SK-N-SH (cell line): Measurements from ENCODE around the gene TJP2. TPM values are rescaled to one million over a fixed set of nuclear protein-coding genes. Genes with fewer than 3 reads are reported as not detected.

Experiments used
- CTCF ChIA-PET: fragments of 300-600, 350-600 bp; formaldehyde crosslinking; extraction: SDS; loops from one replicate; lab custom pipeline; 2021; lab: Yijun Ruan, JAX
- POLR2A ChIA-PET: fragments of 350-600 bp; sonication (Branson Sonifier 250); formaldehyde crosslinking; extraction: SDS; loops from one replicate; lab custom pipeline; 2020; ENCODE audit warnings: antibody characterized with exemption, inconsistent platforms; lab: Yijun Ruan, JAX
- DNase-seq: peaks from one replicate; pipeline ENCODE4 v3.0.0; 2012
- H2AFZ ChIP-seq: fragments of 200-600 bp; sonication (generic); 2 replicates; pipeline ENCODE4 v1.8.1; 2016; ENCODE audit warnings: antibody characterized with exemption, mild to moderate bottlenecking, low read depth
- H3F3A ChIP-seq: fragments of 200-600 bp; sonication (generic); replicated peaks from 2 replicates; pipeline ENCODE3; 2016; ENCODE audit warnings: antibody characterized with exemption, mild to moderate bottlenecking; ENCODE audit not compliant: insufficient read depth
- H3K27ac ChIP-seq, 2 experiments: fragments of 200-500 bp in 1 of 2; fragments of 200-600 bp in 1 of 2; sonication (Bioruptor generic) in 1 of 2; sonication (generic), shearing (Covaris generic) in 1 of 2; 2 replicates each; pipeline versions ENCODE4 v1.5.1 to v1.6.1; 2014 to 2016; ENCODE audit warnings: low read depth in 2 of 2, inconsistent platforms in 1 of 2, low read length in 1 of 2, mild to moderate bottlenecking in 1 of 2, mixed read lengths in 1 of 2
- H3K27me3 ChIP-seq: fragments of 200-600 bp; sonication (generic), shearing (Covaris generic); 2 replicates; pipeline ENCODE4 v1.6.1; 2016; ENCODE audit warnings: mixed run types; ENCODE audit not compliant: insufficient read depth
- H3K36me3 ChIP-seq, 2 experiments: fragments of 200-500 bp in 1 of 2; fragments of 200-600 bp in 1 of 2; sonication (Bioruptor generic) in 1 of 2; sonication (generic) in 1 of 2; replicated peaks in 1 of 2; 2 replicates each; pipeline versions ENCODE3 to v1.5.1; 2014 to 2016; ENCODE audit warnings: low read length in 1 of 2, mild to moderate bottlenecking in 1 of 2; ENCODE audit not compliant: insufficient read depth in 2 of 2, control insufficient read depth in 1 of 2
- H3K4me1 ChIP-seq, 2 experiments: fragments of 200-500 bp in 1 of 2; fragments of 200-600 bp in 1 of 2; sonication (Bioruptor generic) in 1 of 2; sonication (generic), shearing (Covaris generic) in 1 of 2; 2 replicates each; pipeline versions ENCODE4 v1.5.1 to v1.6.1; 2014 to 2016; ENCODE audit warnings: low read depth in 1 of 2, low read length in 1 of 2, mixed run types in 1 of 2; ENCODE audit not compliant: insufficient read depth in 2 of 2, control insufficient read depth in 1 of 2
- H3K4me2 ChIP-seq: fragments of 200-600 bp; sonication (generic), shearing (Covaris generic); 2 replicates; pipeline ENCODE4 v1.6.1; 2017; ENCODE audit warnings: mixed run types
- H3K4me3 ChIP-seq, 2 experiments: fragments of 200-500 bp in 1 of 2; fragments of 200-600 bp in 1 of 2; sonication (Bioruptor generic) in 1 of 2; sonication (generic), shearing (Covaris generic) in 1 of 2; 2 replicates each; pipeline versions ENCODE4 v1.5.1 to v1.8.1; 2014 to 2016; ENCODE audit warnings: low read depth in 2 of 2, inconsistent platforms in 1 of 2, low read length in 1 of 2, mild to moderate bottlenecking in 1 of 2, mixed read lengths in 1 of 2, moderate library complexity in 1 of 2
- H3K79me2 ChIP-seq: fragments of 200-600 bp; sonication (generic); 2 replicates; pipeline ENCODE4 v1.8.1; 2017; ENCODE audit warnings: mild to moderate bottlenecking; ENCODE audit not compliant: insufficient read depth
- H3K9ac ChIP-seq: fragments of 200-600 bp; sonication (generic); 2 replicates; pipeline ENCODE4 v1.6.1; 2017; ENCODE audit warnings: mixed run types
- H3K9me2 ChIP-seq: fragments of 200-600 bp; sonication (generic); 2 replicates; pipeline ENCODE4 v1.6.1; 2017; ENCODE audit warnings: mixed run types
- H3K9me3 ChIP-seq: fragments of 200-600 bp; sonication (generic); 2 replicates; pipeline ENCODE4 v1.6.1; 2017; ENCODE audit warnings: mixed run types, mild to moderate bottlenecking, moderate library complexity
- H4K20me1 ChIP-seq: fragments of 200-600 bp; sonication (generic); 2 replicates; pipeline ENCODE4 v1.6.1; 2017; ENCODE audit warnings: mild to moderate bottlenecking, mixed run types; ENCODE audit not compliant: insufficient read depth
- EP300 ChIP-seq, 2 experiments: IDR thresholded peaks; 2 replicates each; pipeline versions ENCODE4 v1.4.0 to v1.6.1; 2012; ENCODE audit warnings: borderline replicate concordance in 1 of 2, low read depth in 1 of 2, low read length in 1 of 2
- EZH2phosphoT487 ChIP-seq: fragments of 200-600 bp; sonication (generic); IDR thresholded peaks from 2 replicates; pipeline ENCODE4 v1.6.1; 2017; ENCODE audit warnings: low read depth, mixed run types, mild to moderate bottlenecking, antibody characterized with exemption, moderate library complexity, borderline replicate concordance
- GABPA ChIP-seq: IDR thresholded peaks from 2 replicates; pipeline ENCODE4 v1.4.0; 2012; ENCODE audit warnings: low read depth, mild to moderate bottlenecking
- MAX ChIP-seq: IDR thresholded peaks from 2 replicates; pipeline ENCODE4 v1.4.0; 2012; ENCODE audit warnings: low read depth
- MEF2A ChIP-seq: IDR thresholded peaks from 2 replicates; pipeline ENCODE4 v1.4.0; 2012; ENCODE audit warnings: low read depth, borderline replicate concordance
- MXI1 ChIP-seq: IDR thresholded peaks from 2 replicates; pipeline ENCODE4 v1.6.1; 2012; ENCODE audit warnings: mild to moderate bottlenecking, low read depth, low read length, improper control_type of control experiment
- NRF1 ChIP-seq: IDR thresholded peaks from 2 replicates; pipeline ENCODE4 v1.6.1; 2012; ENCODE audit warnings: low read depth, mild to moderate bottlenecking, low read length
- PBX3 ChIP-seq: IDR thresholded peaks from 2 replicates; pipeline ENCODE4; 2012
- POLR2AphosphoS5 ChIP-seq: IDR thresholded peaks from 2 replicates; pipeline ENCODE4 v1.6.1; 2012; ENCODE audit warnings: low read depth, low read length
- RAD21 ChIP-seq: IDR thresholded peaks from 2 replicates; pipeline ENCODE4 v1.6.1; 2012; ENCODE audit warnings: mild to moderate bottlenecking, low read length
- REST ChIP-seq: IDR thresholded peaks from 2 replicates; pipeline ENCODE4 v1.6.1; 2012; ENCODE audit warnings: mild to moderate bottlenecking, low read depth, low read length, moderate library complexity
- RFX5 ChIP-seq: IDR thresholded peaks from 2 replicates; pipeline ENCODE4 v1.6.1; 2012; ENCODE audit warnings: mild to moderate bottlenecking, improper control_type of control experiment, low read length
- SIN3A ChIP-seq: IDR thresholded peaks from 2 replicates; pipeline ENCODE4 v1.6.1; 2012; ENCODE audit warnings: low read depth, mild to moderate bottlenecking, low read length, moderate library complexity, borderline replicate concordance
- WGBS: methylation state at CpG from one replicate; pipeline ENCODE4 v1.1.6; 2017; ENCODE audit warnings: low lambda C conversion rate; 5-methylcytosine and 5-hydroxymethylcytosine counted together
- polyA plus RNA-seq, 3 experiments: library from polyadenylated mRNA; depleted of rRNA; stranded (reverse); fragments of >200 nt; gene quantifications; 2 replicates each; pipeline ENCODE4 v1.2.3, GENCODE V29; 2012

Gene TJP2
- polyA plus RNA-seq, 1 of the 3 experiments (the other 2 are of a cell fraction): 17.7 TPM

GRCh38 chr9:69151506-69151905 lies 22.6 kb upstream of the TJP2 start (continued):
- TF ChIP-seq REST: no peak
- no peak for TF ChIP-seq EP300 (IDR thresholded peaks at IDR 0.05; ENCODE audit: borderline replicate concordance in 1 of 2, low read depth in 1 of 2, low read length in 1 of 2)

GRCh38 chr9:69153707-69154521 lies 20.2 kb upstream of the TJP2 start:
- no peak for TF ChIP-seq MAX
- TF ChIP-seq NRF1: no peak
- TF ChIP-seq MXI1: no peak
- no peak for TF ChIP-seq REST
- no peak for TF ChIP-seq PBX3
- no peak for TF ChIP-seq RAD21
- TF ChIP-seq EP300 (IDR thresholded peaks at IDR 0.05; ENCODE audit: borderline replicate concordance in 1 of 2, low read depth in 1 of 2, low read length in 1 of 2): no peak
- no peak for TF ChIP-seq RFX5
- TF ChIP-seq SIN3A: no peak
- TF ChIP-seq GABPA: no peak
- no peak for TF ChIP-seq MEF2A
- no peak for TF ChIP-seq POLR2AphosphoS5
- no peak for TF ChIP-seq EZH2phosphoT487
- peaks cover 8% of the 10 kb centered on the region for H3F3A ChIP-seq
- H3K9me3 ChIP-seq: no peaks in the 10 kb centered on the region
- H3K4me2 ChIP-seq: no peak overlapping the region
- H3K27ac ChIP-seq: no peak overlapping the region
- no peaks in the 10 kb centered on the region for H3K36me3 ChIP-seq
- 93% methylated on average over 9 of the region's 9 CpGs for WGBS
- H3K4me1 ChIP-seq: peaks cover 0 to 6% of the 10 kb centered on the region in 2 experiments; a peak in 2 of 4 replicates
- ChIA-PET CTCF (interaction anchor here (0.8 to 1.7 kb wide), 2 partner anchors 21 to 39 kb away, joined by 3 to 5 read pairs; partner anchors contain the start of gene TJP2), POLR2A (no interaction called here)
- H3K4me3 ChIP-seq: no peak overlapping the region
- no peaks in the 10 kb centered on the region for H4K20me1 ChIP-seq
- no peaks in the 10 kb centered on the region for H3K27me3 ChIP-seq
- H3K79me2 ChIP-seq: no peaks in the 10 kb centered on the region
- no peak overlapping the region for H3K9ac ChIP-seq
- no peaks in the 10 kb centered on the region for H3K9me2 ChIP-seq
- DNase-seq: no peak
- no peak overlapping the region for H2AFZ ChIP-seq
